H1 (cell line): ENCODE measurements around the gene CASTOR1. TPM values are rescaled to one million over a fixed set of nuclear protein-coding genes. Genes with fewer than 3 reads are reported as not detected.

Experiments
- KDM5A ChIP-seq: fragments of 200-600 bp; IDR thresholded peaks from 2 replicates; pipeline ENCODE4 v1.7.1; 2012; ENCODE audit warnings: mild to moderate bottlenecking, low read length, inconsistent platforms, mixed read lengths
- SP4 ChIP-seq: IDR thresholded peaks from 2 replicates; pipeline ENCODE4 v1.6.1; 2012; ENCODE audit warnings: low read length, inconsistent platforms
- SRF ChIP-seq: IDR thresholded peaks from 2 replicates; pipeline ENCODE4 v1.6.1; 2011; ENCODE audit warnings: mild to moderate bottlenecking, low read depth, low read length, moderate library complexity
- polyA plus RNA-seq, 7 experiments: library from polyadenylated mRNA; depleted of rRNA in 3 of 7; stranded (reverse) in 5 of 7; unstranded in 2 of 7; fragments of >200 nt in 5 of 7; fragments of 200-250 nt in 2 of 7; gene quantifications; 1 replicate in 5 of 7; 2 replicates in 1 of 7; 4 replicates in 1 of 7; pipeline versions ENCODE4 v1.2.1 to v1.2.3, GENCODE V29; 2011 to 2013; ENCODE audit warnings: missing spikeins in 2 of 7, mixed read lengths in 2 of 7
- total RNA-seq: library from RNA; stranded (reverse); fragmentation: NEBNext Ultra II Directional; extraction: Animal tissue kit (Norgen Biotek cat#: 25700); gene quantifications from 2 replicates; pipeline ENCODE4 v1.2.1, GENCODE V29; 2021
- TF ChIP-seq, protein P1 (sequence below), 3 experiments: IDR thresholded peaks; 1 replicate in 2 of 3; 2 replicates in 1 of 3; pipeline versions ENCODE4 v1.5.1 to v1.6.1; 2011; ENCODE audit warnings: low read length in 3 of 3, mild to moderate bottlenecking in 3 of 3, inconsistent platforms in 2 of 3, low read depth in 1 of 3, moderate library complexity in 1 of 3; ENCODE audit not compliant: insufficient read depth in 1 of 3; ENCODE audit errors: control extremely low read depth in 1 of 3

Gene CASTOR1
- total and polyA plus RNA-seq, 2 of the 8 experiments (the other 6 are each of a cell fraction or from before 2014, with no cell fraction given) = 10.3 to 36.0 TPM

DNA sequence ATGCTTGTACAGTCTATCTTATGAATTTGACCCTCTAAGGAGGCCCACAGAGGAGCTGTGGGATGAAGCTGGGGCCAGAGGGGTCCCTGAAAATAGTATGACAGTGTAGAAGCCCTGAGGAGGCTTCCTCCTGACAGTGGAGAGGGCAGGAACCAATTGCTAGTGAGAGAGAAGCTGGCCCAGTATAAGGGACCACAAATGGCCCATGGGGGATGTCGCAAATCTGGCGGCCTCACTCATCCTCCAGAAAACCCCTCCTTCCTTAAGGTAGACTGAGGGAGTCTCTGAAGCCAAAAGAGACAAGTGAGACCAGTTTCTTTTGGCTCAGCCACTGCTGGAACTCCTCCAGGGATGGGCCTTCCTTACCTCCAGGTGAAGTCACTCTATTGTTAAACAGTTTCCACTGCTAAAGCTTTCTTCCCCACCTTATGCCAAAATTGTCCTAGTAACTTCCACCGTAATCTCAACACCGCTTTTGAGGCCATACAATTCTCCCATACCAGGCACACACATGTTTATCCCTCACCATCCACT is 17.8 kb upstream of the CASTOR1 start (continued):
- TF ChIP-seq, protein P1, sequence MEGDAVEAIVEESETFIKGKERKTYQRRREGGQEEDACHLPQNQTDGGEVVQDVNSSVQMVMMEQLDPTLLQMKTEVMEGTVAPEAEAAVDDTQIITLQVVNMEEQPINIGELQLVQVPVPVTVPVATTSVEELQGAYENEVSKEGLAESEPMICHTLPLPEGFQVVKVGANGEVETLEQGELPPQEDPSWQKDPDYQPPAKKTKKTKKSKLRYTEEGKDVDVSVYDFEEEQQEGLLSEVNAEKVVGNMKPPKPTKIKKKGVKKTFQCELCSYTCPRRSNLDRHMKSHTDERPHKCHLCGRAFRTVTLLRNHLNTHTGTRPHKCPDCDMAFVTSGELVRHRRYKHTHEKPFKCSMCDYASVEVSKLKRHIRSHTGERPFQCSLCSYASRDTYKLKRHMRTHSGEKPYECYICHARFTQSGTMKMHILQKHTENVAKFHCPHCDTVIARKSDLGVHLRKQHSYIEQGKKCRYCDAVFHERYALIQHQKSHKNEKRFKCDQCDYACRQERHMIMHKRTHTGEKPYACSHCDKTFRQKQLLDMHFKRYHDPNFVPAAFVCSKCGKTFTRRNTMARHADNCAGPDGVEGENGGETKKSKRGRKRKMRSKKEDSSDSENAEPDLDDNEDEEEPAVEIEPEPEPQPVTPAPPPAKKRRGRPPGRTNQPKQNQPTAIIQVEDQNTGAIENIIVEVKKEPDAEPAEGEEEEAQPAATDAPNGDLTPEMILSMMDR (IDR thresholded peaks at IDR 0.05; ENCODE audit: control extremely low read depth in 1 of 3, insufficient read depth in 1 of 3, low read depth in 1 of 3, low read length in 3 of 3) = no peak
- TF ChIP-seq KDM5A (no peak), SRF (no peak), SP4 (no peak)
